HepG2 (cell line): ENCODE data around the gene CYP21A2. TPM values are rescaled to one million over a fixed set of nuclear protein-coding genes. Genes with fewer than 3 reads are reported as not detected.

Source experiments
- ATF4 ChIP-seq, 2 experiments: fragments of 450-650 bp in 1 of 2; sonication (generic) in 1 of 2; formaldehyde crosslinking; IDR thresholded peaks; 2 replicates each; pipeline versions ENCODE4 v1.5.0 to v1.8.0; 2020 to 2022; ENCODE audit warnings: mild to moderate bottlenecking in 1 of 2, missing genetic modification reagents in 1 of 2
- DNMT1 ChIP-seq: sonication (generic); formaldehyde crosslinking; IDR thresholded peaks from 2 replicates; pipeline ENCODE4 v1.5.1; 2020; ENCODE audit warnings: mild to moderate bottlenecking, missing genetic modification reagents
- GABPB1 ChIP-seq: IDR thresholded peaks from 2 replicates; pipeline ENCODE4 v1.6.1; 2016; ENCODE audit warnings: mild to moderate bottlenecking, missing genetic modification reagents, moderate library complexity, missing compliant biosample characterization
- GLI4 ChIP-seq: sonication (generic); formaldehyde crosslinking; IDR thresholded peaks from 2 replicates; pipeline ENCODE4 v1.5.1; 2020; ENCODE audit warnings: missing genetic modification reagents, mild to moderate bottlenecking, moderate library complexity, borderline replicate concordance
- HNF4A ChIP-seq: sonication (generic); formaldehyde crosslinking; IDR thresholded peaks from 2 replicates; pipeline ENCODE4 v1.4.0; 2020; ENCODE audit warnings: missing genetic modification reagents
- MXD1 ChIP-seq: sonication (generic); formaldehyde crosslinking; IDR thresholded peaks from 2 replicates; pipeline ENCODE4 v1.4.0; 2020; ENCODE audit warnings: mild to moderate bottlenecking, missing genetic modification reagents
- NR1H2 ChIP-seq: sonication (generic); formaldehyde crosslinking; IDR thresholded peaks from 2 replicates; pipeline ENCODE4 v1.8.1; 2022; ENCODE audit warnings: low read depth, missing genetic modification reagents, borderline replicate concordance
- REXO4 ChIP-seq: sonication (generic); formaldehyde crosslinking; IDR thresholded peaks from 2 replicates; pipeline ENCODE4 v1.8.0; 2022; ENCODE audit warnings: missing genetic modification reagents, mild to moderate bottlenecking, borderline replicate concordance
- SALL2 ChIP-seq: sonication (generic); formaldehyde crosslinking; IDR thresholded peaks from 2 replicates; pipeline ENCODE4 v1.8.1; 2023; ENCODE audit warnings: mild to moderate bottlenecking, missing genetic modification reagents, inconsistent platforms
- SMYD3 ChIP-seq: sonication (generic); formaldehyde crosslinking; IDR thresholded peaks from 2 replicates; pipeline ENCODE4 v1.8.1; 2023; ENCODE audit warnings: mild to moderate bottlenecking, missing genetic modification reagents
- TEAD2 ChIP-seq: sonication (generic); formaldehyde crosslinking; IDR thresholded peaks from 2 replicates; pipeline ENCODE4 v1.9.0; 2021; ENCODE audit warnings: missing genetic modification reagents
- TFAP4 ChIP-seq: sonication (generic); IDR thresholded peaks from 2 replicates; pipeline ENCODE4 v1.6.1; 2016; ENCODE audit warnings: low read depth, borderline replicate concordance
- USF2 ChIP-seq, 2 experiments: sonication (generic) in 1 of 2; formaldehyde crosslinking in 1 of 2; IDR thresholded peaks; 2 replicates each; pipeline versions ENCODE4 v1.5.1 to v1.6.1; 2011 to 2020; ENCODE audit warnings: borderline replicate concordance in 1 of 2, low read depth in 1 of 2, low read length in 1 of 2, mild to moderate bottlenecking in 1 of 2, missing genetic modification reagents in 1 of 2, moderate library complexity in 1 of 2
- ZFP82 ChIP-seq: sonication (generic); formaldehyde crosslinking; IDR thresholded peaks from 2 replicates; pipeline ENCODE4 v1.5.1; 2020; ENCODE audit warnings: mild to moderate bottlenecking, missing genetic modification reagents, borderline replicate concordance
- ZKSCAN1 ChIP-seq: fragments of 150-350 bp; IDR thresholded peaks from 2 replicates; pipeline ENCODE4 v1.6.1; 2014; ENCODE audit warnings: low read length
- ZNF124 ChIP-seq: sonication (generic); formaldehyde crosslinking; IDR thresholded peaks from 2 replicates; pipeline ENCODE4 v1.4.0; 2020; ENCODE audit warnings: missing genetic modification reagents
- ZNF34 ChIP-seq: sonication (generic); formaldehyde crosslinking; IDR thresholded peaks from 2 replicates; pipeline ENCODE4 v1.4.0; 2020; ENCODE audit warnings: mild to moderate bottlenecking, missing genetic modification reagents, borderline replicate concordance
- ZNF674 ChIP-seq: sonication (generic); formaldehyde crosslinking; IDR thresholded peaks from 2 replicates; pipeline ENCODE4 v1.5.0; 2020; ENCODE audit warnings: low read depth, mild to moderate bottlenecking, missing genetic modification reagents
- ZXDC ChIP-seq: sonication (generic); formaldehyde crosslinking; IDR thresholded peaks from 2 replicates; pipeline ENCODE4 v1.5.0; 2020; ENCODE audit warnings: mild to moderate bottlenecking, missing genetic modification reagents
- polyA plus RNA-seq, 8 experiments: library from polyadenylated mRNA; depleted of rRNA in 3 of 8; stranded (reverse) in 7 of 8; unstranded in 1 of 8; fragments of >200 nt; fragmentation: Illumina TruSeq in 4 of 8; extraction: Trizol in 4 of 8; gene quantifications; 2 replicates each; pipeline versions ENCODE4 v1.2.1 to v1.2.3, GENCODE V29; 2011 to 2016; ENCODE audit warnings: low read depth in 4 of 8, missing spikeins in 1 of 8, mixed read lengths in 1 of 8; ENCODE audit not compliant: insufficient read depth in 1 of 8
- total RNA-seq, 5 experiments: library from RNA; depleted of rRNA; stranded (reverse); fragments of >200 nt; fragmentation: Illumina TruSeq; extraction: Trizol; gene quantifications; 2 replicates each; pipeline ENCODE4 v1.2.3, GENCODE V29; 2016; ENCODE audit warnings: low read depth in 1 of 5

Gene CYP21A2
- total and polyA plus RNA-seq, 2 of the 13 experiments (the other 11 are each of a cell fraction or from before 2014, with no cell fraction given), result 1.5 to 6.3 TPM

- TF ChIP-seq ZXDC (CRISPR knock-in tag) (peak; percentile 61; the same call in 1 of the 2 replicates), SALL2 (CRISPR knock-in tag) (peak; percentile 95), ZKSCAN1 (no peak), GABPB1 (peak; percentile 83), REXO4 (CRISPR knock-in tag) (no peak), GLI4 (CRISPR knock-in tag) (peak; percentile 56; the same call in 1 of the 2 replicates), TEAD2 (CRISPR knock-in tag) (peak; percentile 59; the same call in 1 of the 2 replicates), NR1H2 (no peak), DNMT1 (0 out of 2 replicates have a peak, but pooled peaks have one; percentile 59), HNF4A (CRISPR knock-in tag) (peak; percentile 98), ATF4 (CRISPR knock-in tag; IDR thresholded peaks at IDR 0.05) (no peak), SMYD3 (CRISPR knock-in tag) (no peak), MXD1 (CRISPR knock-in tag) (no peak), ZNF34 (CRISPR knock-in tag) (0 out of 2 replicates have a peak, but pooled peaks have one; percentile 26), ZNF674 (CRISPR knock-in tag) (no peak), TFAP4 (peak; percentile 36; the same call in 1 of the 2 replicates), ZNF124 (CRISPR knock-in tag) (peak; percentile 90), USF2 (IDR thresholded peaks at IDR 0.05; ENCODE audit: low read depth, low read length) (no peak), USF2 (CRISPR knock-in tag; IDR thresholded peaks at IDR 0.05; ENCODE audit: borderline replicate concordance) (no peak), ZFP82 (CRISPR knock-in tag) (0 out of 2 replicates have a peak, but pooled peaks have one; percentile 18)
Measured at GRCh38 chr6:32047855-32048766, 9.9 kb downstream of the CYP21A2 start (continued).
